Heart left ventricle (tissue), 16 donors: Measurements from ENCODE around the gene RPL32. TPM values are rescaled to one million over a fixed set of nuclear protein-coding genes. Genes with fewer than 3 reads are reported as not detected.

Experiments
- ATAC-seq, 4 donors: fragments of 200-7000 bp; cut with Tn5 transposase; one replicate each; pipeline ENCODE4 v1.9.1; 2020 to 2022; ENCODE audit warnings: moderate library complexity in 4 of 4, mild to moderate bottlenecking in 3 of 4, moderate number of reproducible peaks in 1 of 4
- DNase-seq, 5 donors: peaks; one replicate each; pipeline ENCODE4 v3.0.0-alpha.2; 2020
- H3K27ac ChIP-seq, 12 donors: fragments of 200-600 bp; sonication (generic) in 4 of 12; one replicate each; pipeline versions ENCODE4 v1.5.0 to v1.8.0; 2016 to 2022; ENCODE audit warnings: mild to moderate bottlenecking in 2 of 12
- H3K27me3 ChIP-seq, 9 donors: fragments of 200-600 bp; sonication (generic) in 2 of 9; one replicate each; pipeline versions ENCODE4 v1.5.1 to v1.8.0; 2016 to 2022; ENCODE audit warnings: mild to moderate bottlenecking in 3 of 9
- H3K36me3 ChIP-seq, 9 donors: fragments of 200-600 bp; sonication (generic) in 2 of 9; one replicate each; pipeline versions ENCODE4 v1.5.0 to v1.8.0; 2018 to 2022; ENCODE audit warnings: mild to moderate bottlenecking in 2 of 9
- H3K4me1 ChIP-seq, 12 donors: fragments of 200-600 bp; sonication (generic) in 4 of 12; one replicate each; pipeline versions ENCODE4 v1.5.0 to v1.8.0; 2016 to 2022; ENCODE audit warnings: mild to moderate bottlenecking in 3 of 12
- H3K4me3 ChIP-seq, 12 donors: fragments of 200-600 bp; sonication (generic) in 4 of 12; one replicate each; pipeline versions ENCODE4 v1.5.0 to v1.8.0; 2017 to 2022; ENCODE audit warnings: mild to moderate bottlenecking in 9 of 12, moderate library complexity in 4 of 12
- H3K9me3 ChIP-seq, 12 donors: fragments of 200-600 bp; sonication (generic) in 4 of 12; one replicate each; pipeline versions ENCODE4 v1.5.0 to v1.8.0; 2016 to 2022; ENCODE audit warnings: mild to moderate bottlenecking in 1 of 12
- POLR2A ChIP-seq, 2 donors: fragments of 450-650 bp; IDR thresholded peaks; one replicate each; pipeline ENCODE4 v1.6.1; 2017; ENCODE audit warnings: antibody characterized with exemption in 2 of 2, mild to moderate bottlenecking in 2 of 2, moderate library complexity in 2 of 2
- WGBS, 4 donors: extraction: QIAGEN DNeasy Blood & Tissue Kit in 2 of 4; methylation state at CpG; one replicate each; pipeline versions ENCODE4 v1.1.5 to v1.1.7; 2013 to 2018; 5-methylcytosine and 5-hydroxymethylcytosine counted together
- intact Hi-C, 10 donors: fragments of 100-400 bp; cut with DNase I; formaldehyde crosslinking; loops; one replicate each; pipeline versions ENCODE4 v1.11.1 to v1.14.2; 2022
- polyA plus RNA-seq, 2 donors: library from polyadenylated mRNA; stranded (reverse); fragments of 200-250 nt; gene quantifications; one replicate each; pipeline ENCODE4 v1.2.3, GENCODE V29; 2013
- total RNA-seq, 9 donors: library from RNA; depleted of rRNA in 2 of 9; stranded (reverse); fragments of >200 nt in 2 of 9; fragmentation: NEBNext Ultra II Directional in 3 of 9; extraction: Animal tissue kit (Norgen Biotek cat#: 25700) in 3 of 9; gene quantifications; one replicate each; pipeline versions ENCODE4 v1.1.0 to v1.2.4, GENCODE V29; 2016 to 2023
- TF ChIP-seq, protein P1 (sequence below), 12 donors: fragments of 200-600 bp; sonication (generic) in 4 of 12; IDR thresholded peaks; one replicate each; pipeline versions ENCODE4 v1.5.0 to v1.8.0; 2018 to 2022; ENCODE audit warnings: antibody characterized with exemption in 12 of 12, mild to moderate bottlenecking in 5 of 12
- donor health status: ischemic (EF 13 %, LVEDD 7.1; RV severe dilation, severe dysfunction).
- donor health status: healthy with polysubstance abuse.
- donor health status: DM: no; HTN: yes; CAD: no.
- donor health status: DM: no; HTN: no; CAD: no.
- donor health status: ischemic (EF 25% LVEDD 6.9; RV normal size, moderate dysfunction).
- donor health status: ischemic (EF 25% LVEDD 5.7; RV mildly dilated, moderate dysfunction).
- donor health status: healthy.
- donor health status: DM: yes; HTN: yes; CAD: no.
- donor health status: ischemic (EF 35%, LVEDD 5.7; RV mildly dilated, moderate dysfunction).
- donor health status: nonischemic (EF 11% LVEDD 7.7; RV severe dilation, severe dysfunction).
- donor health status: DM: yes; HTN: yes; CAD: no.
- donor health status: PGD.
- donor health status: ischemic (EF 29% LVEDD 5.4; RV normal size, mild dysfunction).
- donor health status: nonischemic (EF 23%, LVEDD 6.1; RV moderate dilation, normal function).

Gene RPL32
- total and polyA plus RNA-seq, 11 donors: 377 to 1,620 (median 997) TPM

DNA sequence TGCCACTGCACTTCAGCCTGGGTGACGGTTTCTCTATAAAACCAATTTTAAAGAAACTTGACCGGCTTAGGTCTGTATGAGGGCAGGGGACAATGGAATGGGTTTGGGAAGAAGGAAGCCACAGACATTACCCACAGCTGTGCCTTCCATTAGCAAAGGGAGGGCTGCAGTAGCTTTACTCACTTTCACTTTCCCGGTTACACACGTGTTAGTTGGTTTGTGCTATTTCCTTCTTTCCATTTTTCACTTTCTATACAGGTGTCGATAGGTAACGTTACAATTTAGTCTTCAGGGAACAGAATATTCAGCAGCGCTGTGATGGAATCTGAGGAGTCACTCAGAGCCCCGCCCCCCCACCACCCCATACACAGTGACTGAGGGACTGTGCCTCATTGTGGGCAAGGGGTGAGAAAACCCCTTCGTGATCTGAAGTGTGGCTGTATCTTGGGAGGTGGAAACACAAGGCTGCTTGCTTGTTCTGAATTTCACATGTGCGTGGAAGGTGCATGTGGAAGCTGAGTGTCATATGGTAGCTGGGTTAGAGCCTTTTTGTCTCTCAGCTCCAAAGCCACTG, 44.8 kb upstream of the RPL32 start:
- Histone ChIP-seq H3K9me3 (no peaks in the 10 kb centered on the region), H3K27ac (no peak overlapping the region), H3K36me3 (no peaks in the 10 kb centered on the region), H3K4me1 (peaks cover 0 to 11% (median 0%) of the 10 kb centered on the region in 12 donors), H3K4me3 (no peak overlapping the region), H3K27me3 (peaks cover 0 to 7% (median 0%) of the 10 kb centered on the region in 9 donors)
- ATAC-seq: no peak
- TF ChIP-seq, protein P1, sequence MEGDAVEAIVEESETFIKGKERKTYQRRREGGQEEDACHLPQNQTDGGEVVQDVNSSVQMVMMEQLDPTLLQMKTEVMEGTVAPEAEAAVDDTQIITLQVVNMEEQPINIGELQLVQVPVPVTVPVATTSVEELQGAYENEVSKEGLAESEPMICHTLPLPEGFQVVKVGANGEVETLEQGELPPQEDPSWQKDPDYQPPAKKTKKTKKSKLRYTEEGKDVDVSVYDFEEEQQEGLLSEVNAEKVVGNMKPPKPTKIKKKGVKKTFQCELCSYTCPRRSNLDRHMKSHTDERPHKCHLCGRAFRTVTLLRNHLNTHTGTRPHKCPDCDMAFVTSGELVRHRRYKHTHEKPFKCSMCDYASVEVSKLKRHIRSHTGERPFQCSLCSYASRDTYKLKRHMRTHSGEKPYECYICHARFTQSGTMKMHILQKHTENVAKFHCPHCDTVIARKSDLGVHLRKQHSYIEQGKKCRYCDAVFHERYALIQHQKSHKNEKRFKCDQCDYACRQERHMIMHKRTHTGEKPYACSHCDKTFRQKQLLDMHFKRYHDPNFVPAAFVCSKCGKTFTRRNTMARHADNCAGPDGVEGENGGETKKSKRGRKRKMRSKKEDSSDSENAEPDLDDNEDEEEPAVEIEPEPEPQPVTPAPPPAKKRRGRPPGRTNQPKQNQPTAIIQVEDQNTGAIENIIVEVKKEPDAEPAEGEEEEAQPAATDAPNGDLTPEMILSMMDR (IDR thresholded peaks at IDR 0.05): no peak
- TF ChIP-seq POLR2A (IDR thresholded peaks at IDR 0.05): no peak
- whole genome bisulfite sequencing, 4 donors: 67 to 76% (median 69%) methylated on average over 10 of the region's 10 CpGs
- intact Hi-C loops: no loop called here
- DNase-seq: peak in 2 of 5 donors; percentile 2 to 3

DNA sequence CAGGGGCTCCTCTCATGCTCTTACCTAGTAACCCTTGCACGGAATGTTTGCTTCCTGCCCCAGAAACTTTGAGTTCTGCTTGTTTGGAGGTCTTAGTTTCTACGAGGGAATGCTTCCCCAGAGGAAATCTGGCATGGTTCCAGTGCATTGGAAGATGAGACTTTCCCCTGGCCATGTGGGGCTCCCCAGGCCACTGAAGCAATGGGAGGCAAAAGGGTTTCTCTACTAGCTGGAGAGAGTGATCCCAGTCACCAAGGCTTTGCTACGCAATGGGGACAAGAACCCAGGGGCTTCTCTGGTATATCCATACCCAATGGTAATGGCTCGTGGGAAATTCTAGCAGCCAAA, 44.2 kb upstream of the RPL32 start:
- intact Hi-C loops: no loop called here
- Histone ChIP-seq H3K4me1 (peaks cover 0 to 11% (median 0%) of the 10 kb centered on the region in 12 donors), H3K4me3 (no peak overlapping the region), H3K27ac (no peak overlapping the region), H3K9me3 (no peaks in the 10 kb centered on the region), H3K27me3 (peaks cover 0 to 7% (median 0%) of the 10 kb centered on the region in 9 donors), H3K36me3 (no peaks in the 10 kb centered on the region)
- DNase-seq (peak in 2 of 5 donors; percentile 0 to 1), ATAC-seq (no peak)
- TF ChIP-seq POLR2A (IDR thresholded peaks at IDR 0.05): no peak
- TF ChIP-seq, protein P1 (IDR thresholded peaks at IDR 0.05): no peak
- WGBS, 4 donors: 74 to 80% (median 78%) methylated on average over 4 of the region's 4 CpGs

DNA sequence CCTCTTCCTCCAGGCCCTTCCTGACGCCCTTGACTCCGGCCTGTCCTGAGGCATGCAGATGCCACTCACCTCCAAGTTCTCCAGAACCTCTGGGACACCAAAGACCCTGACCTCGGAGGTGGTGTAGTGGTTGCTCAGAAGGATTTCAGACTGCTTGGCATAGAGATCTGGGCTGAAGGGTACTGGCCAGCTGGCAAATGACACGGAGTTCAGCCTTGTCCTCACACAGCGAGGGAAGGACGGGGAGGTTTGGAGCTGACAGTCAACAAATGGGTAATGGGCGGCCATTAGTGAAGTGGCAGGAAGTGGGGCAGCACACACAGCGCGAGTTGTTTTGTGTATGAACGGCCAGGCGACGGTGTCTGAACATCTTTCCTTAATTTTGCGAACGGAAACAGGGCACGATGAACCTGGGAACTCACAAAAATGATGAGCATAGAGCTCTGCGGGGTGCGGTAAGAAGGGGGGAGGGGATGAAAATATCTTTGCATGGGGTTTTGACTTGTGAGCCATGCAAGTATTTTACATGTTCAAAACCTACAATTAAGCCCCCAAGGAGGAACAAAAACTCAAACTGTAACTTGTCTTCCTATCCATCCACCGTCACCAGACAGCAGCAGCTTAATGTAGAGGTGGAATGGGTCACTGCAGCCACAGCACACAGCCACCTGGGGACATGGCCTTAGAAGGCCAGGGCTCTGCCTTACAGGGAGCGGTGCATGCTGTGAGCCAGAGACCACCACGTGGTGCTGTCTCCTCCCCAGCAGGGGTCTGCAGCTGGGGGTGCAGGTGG, 43.6 kb upstream of the RPL32 start:
- peak in 2 of 5 donors; percentile 8 to 11 for DNase-seq
- Histone ChIP-seq H3K27ac (peak overlapping the region in 1 of 12 donors; percentile 59), H3K36me3 (no peaks in the 10 kb centered on the region), H3K27me3 (peaks cover 0 to 7% (median 0%) of the 10 kb centered on the region in 9 donors), H3K4me3 (no peak overlapping the region), H3K4me1 (peaks cover 0 to 11% (median 0%) of the 10 kb centered on the region in 12 donors), H3K9me3 (no peaks in the 10 kb centered on the region)
- intact Hi-C loops: no loop called here
- ATAC-seq: no peak
- TF ChIP-seq, protein P1 (IDR thresholded peaks at IDR 0.05): no peak
- TF ChIP-seq POLR2A (IDR thresholded peaks at IDR 0.05): no peak
- WGBS, 4 donors: 88 to 93% (median 93%) methylated on average over 19 to 20 of the region's 20 CpGs

GRCh38 chr3:12884186-12884680, 42.9 kb upstream of the RPL32 start:
- Histone ChIP-seq H3K4me1 (peaks cover 0 to 11% (median 0%) of the 10 kb centered on the region in 12 donors), H3K27ac (peak overlapping the region in 8 of 12 donors; percentile 28 to 59 (median 41)), H3K27me3 (peaks cover 0 to 7% (median 0%) of the 10 kb centered on the region in 9 donors), H3K36me3 (no peaks in the 10 kb centered on the region), H3K4me3 (no peak overlapping the region), H3K9me3 (no peaks in the 10 kb centered on the region)
- 48 to 68% (median 60%) methylated on average over 14 to 15 of the region's 15 CpGs for WGBS, 4 donors
- no peak for TF ChIP-seq POLR2A (IDR thresholded peaks at IDR 0.05)
- intact Hi-C loops: no loop called here
- ATAC-seq: peak; percentile 82 to 95 (median 89)
- DNase-seq: peak in 4 of 5 donors; percentile 57 to 71 (median 64)
